H1 (cell line): ENCODE data around the gene PLPPR1. TPM values are rescaled to one million over a fixed set of nuclear protein-coding genes. Genes with fewer than 3 reads are reported as not detected.

Experiments used
- CTCF ChIA-PET: fragments of 300-600 bp; sonication (Branson Sonifier 250); formaldehyde crosslinking; loops from one replicate; lab custom pipeline; 2021; ENCODE audit not compliant: partially characterized antibody; lab: Charles Lee
- POLR2A ChIA-PET: fragments of 300-600 bp; sonication (Branson Sonifier 250); formaldehyde crosslinking; loops from one replicate; lab custom pipeline; 2021; ENCODE audit warnings: inconsistent platforms; ENCODE audit not compliant: partially characterized antibody; lab: Charles Lee
- DNase-seq, 2 experiments: peaks; one replicate each; pipeline versions ENCODE4 v3.0.0 to v3.0.0-alpha.2; 2010 to 2022; ENCODE audit warnings: low spot score in 2 of 2, low read depth in 1 of 2, mixed read lengths in 1 of 2
- FAIRE-seq: peaks from 2 replicates; lab custom pipeline; 2011; peaks lifted over from hg19 to GRCh38; lab: Jason Lieb, UNC
- H2AFZ ChIP-seq: 2 replicates; pipeline ENCODE4 v1.8.1; 2012; ENCODE audit warnings: low read length, inconsistent platforms
- H2AK5ac ChIP-seq: 2 replicates; pipeline ENCODE4 v1.6.1; 2013; ENCODE audit warnings: low read depth, low read length
- H2BK120ac ChIP-seq: replicated peaks from 2 replicates; pipeline ENCODE3; 2013; ENCODE audit warnings: low read depth, low read length, inconsistent platforms
- H2BK12ac ChIP-seq: 2 replicates; pipeline ENCODE4 v1.6.1; 2013; ENCODE audit warnings: low read depth, low read length
- H2BK15ac ChIP-seq: 2 replicates; pipeline ENCODE4 v1.6.1; 2013; ENCODE audit warnings: low read length
- H2BK20ac ChIP-seq: 2 replicates; pipeline ENCODE4 v1.6.1; 2013; ENCODE audit warnings: low read length
- H2BK5ac ChIP-seq: 2 replicates; pipeline ENCODE4 v1.6.1; 2013; ENCODE audit warnings: low read depth, low read length
- H3K14ac ChIP-seq: 2 replicates; pipeline ENCODE4 v1.6.1; 2013; ENCODE audit warnings: inconsistent platforms; ENCODE audit not compliant: insufficient read length
- H3K18ac ChIP-seq: 2 replicates; pipeline ENCODE4 v1.6.1; 2013; ENCODE audit warnings: low read length; ENCODE audit errors: extremely low read depth
- H3K23ac ChIP-seq: 2 replicates; pipeline ENCODE4 v1.6.1; 2013; ENCODE audit warnings: inconsistent platforms; ENCODE audit not compliant: insufficient read length
- H3K23me2 ChIP-seq: 2 replicates; pipeline ENCODE4 v1.6.1; 2013; ENCODE audit warnings: low read depth, low read length
- H3K27ac ChIP-seq: 2 replicates; pipeline ENCODE4 v1.6.1; 2011; ENCODE audit warnings: low read depth, low read length, inconsistent platforms
- H3K27me3 ChIP-seq, 4 experiments: replicated peaks in 1 of 4; 1 replicate in 1 of 4; 2 replicates in 3 of 4; pipeline versions ENCODE4 v1.6.1 to v1.8.1; 2011 to 2013; ENCODE audit warnings: low read length in 3 of 4, mild to moderate bottlenecking in 3 of 4, inconsistent platforms in 2 of 4, mixed read lengths in 2 of 4, moderate library complexity in 1 of 4; ENCODE audit not compliant: control insufficient read depth in 3 of 4, insufficient read depth in 3 of 4; ENCODE audit errors: extremely low read depth in 1 of 4
- H3K36me3 ChIP-seq, 4 experiments: 2 replicates each; pipeline versions ENCODE4 v1.6.1 to v1.8.1; 2011 to 2013; ENCODE audit warnings: mild to moderate bottlenecking in 4 of 4, low read length in 3 of 4, moderate library complexity in 2 of 4, control low read depth in 1 of 4, inconsistent platforms in 1 of 4; ENCODE audit not compliant: insufficient read depth in 4 of 4, control insufficient read depth in 2 of 4
- H3K4ac ChIP-seq: replicated peaks from 2 replicates; pipeline ENCODE3; 2013; ENCODE audit warnings: low read length, low read depth, mixed read lengths, inconsistent platforms; ENCODE audit not compliant: insufficient read length
- H3K4me1 ChIP-seq, 4 experiments: replicated peaks in 1 of 4; 1 replicate in 1 of 4; 2 replicates in 3 of 4; pipeline versions ENCODE4 v1.6.1 to v1.8.1; 2011 to 2013; ENCODE audit warnings: low read length in 3 of 4, inconsistent platforms in 2 of 4, mixed read lengths in 1 of 4; ENCODE audit not compliant: insufficient read depth in 4 of 4, control insufficient read depth in 3 of 4
- H3K4me2 ChIP-seq, 2 experiments: 2 replicates each; pipeline versions ENCODE4 v1.6.1 to v1.8.1; 2011 to 2013; ENCODE audit warnings: low read depth in 2 of 2, low read length in 2 of 2, control low read depth in 1 of 2, inconsistent platforms in 1 of 2, mild to moderate bottlenecking in 1 of 2; ENCODE audit not compliant: insufficient read depth in 1 of 2
- H3K4me3 ChIP-seq, 4 experiments: fragments of 200-600, 300-600 bp in 1 of 4; sonication (generic), shearing (Covaris generic), sonication (Bioruptor Twin) in 1 of 4; 2 replicates each; pipeline versions ENCODE4 v1.5.1 to v1.8.1; 2011 to 2016; ENCODE audit warnings: low read length in 4 of 4, low read depth in 3 of 4, control low read depth in 2 of 4, inconsistent platforms in 2 of 4, mild to moderate bottlenecking in 2 of 4, mixed read lengths in 1 of 4, moderate library complexity in 1 of 4; ENCODE audit not compliant: insufficient read depth in 2 of 4; ENCODE audit errors: extremely low read depth in 1 of 4
- H3K56ac ChIP-seq: replicated peaks from 2 replicates; pipeline ENCODE3; 2013; ENCODE audit warnings: low read depth, mild to moderate bottlenecking, mixed read lengths, low read length, inconsistent platforms; ENCODE audit not compliant: insufficient read length
- H3K79me1 ChIP-seq: 2 replicates; pipeline ENCODE4 v1.6.1; 2013; ENCODE audit warnings: low read depth, low read length, control low read depth
- H3K79me2 ChIP-seq, 2 experiments: 2 replicates each; pipeline versions ENCODE4 v1.6.1 to v1.8.1; 2012 to 2013; ENCODE audit warnings: low read length in 2 of 2, mild to moderate bottlenecking in 2 of 2, inconsistent platforms in 1 of 2; ENCODE audit not compliant: insufficient read depth in 2 of 2, control insufficient read depth in 1 of 2
- H3K9ac ChIP-seq, 4 experiments: replicated peaks in 1 of 4; 1 replicate in 1 of 4; 2 replicates in 3 of 4; pipeline versions ENCODE4 v1.6.1 to v1.8.1; 2011 to 2013; ENCODE audit warnings: low read depth in 3 of 4, low read length in 3 of 4, control low read depth in 2 of 4, mild to moderate bottlenecking in 2 of 4, moderate library complexity in 2 of 4, inconsistent platforms in 1 of 4; ENCODE audit errors: extremely low read depth in 1 of 4
- H3K9me3 ChIP-seq, 2 experiments: 2 replicates each; pipeline versions ENCODE4 v1.6.1 to v1.8.1; 2012 to 2013; ENCODE audit warnings: mild to moderate bottlenecking in 2 of 2, moderate library complexity in 2 of 2, control low read depth in 1 of 2, inconsistent platforms in 1 of 2, low read depth in 1 of 2, low read length in 1 of 2, mixed read lengths in 1 of 2; ENCODE audit not compliant: insufficient read depth in 2 of 2
- H4K20me1 ChIP-seq, 2 experiments: replicated peaks in 1 of 2; 2 replicates each; pipeline versions ENCODE3 to v1.8.1; 2011 to 2013; ENCODE audit warnings: inconsistent platforms in 2 of 2, low read length in 2 of 2, mild to moderate bottlenecking in 1 of 2; ENCODE audit not compliant: insufficient read depth in 2 of 2, control insufficient read depth in 1 of 2
- H4K5ac ChIP-seq: 2 replicates; pipeline ENCODE4 v1.6.1; 2013; ENCODE audit warnings: low read length, low read depth, mixed read lengths, inconsistent platforms; ENCODE audit not compliant: insufficient read length
- H4K8ac ChIP-seq: 2 replicates; pipeline ENCODE4 v1.8.0; 2013; ENCODE audit warnings: mild to moderate bottlenecking, moderate library complexity, low read length, inconsistent platforms; ENCODE audit not compliant: insufficient read depth; ENCODE audit errors: extremely low read depth
- H4K91ac ChIP-seq: replicated peaks from 2 replicates; pipeline ENCODE3; 2013; ENCODE audit warnings: low read length, mixed read lengths, inconsistent platforms; ENCODE audit not compliant: insufficient read length
- ATF2 ChIP-seq: IDR thresholded peaks from 2 replicates; pipeline ENCODE4 v1.6.1; 2012; ENCODE audit warnings: low read length, inconsistent platforms
- BRCA1 ChIP-seq: IDR thresholded peaks from 2 replicates; pipeline ENCODE4 v1.6.1; 2012; ENCODE audit warnings: low read depth, low read length, improper control_type of control experiment
- CBX8 ChIP-seq: fragments of 300-800, 300-1000 bp; sonication (generic); IDR thresholded peaks from 2 replicates; pipeline ENCODE4 v1.7.1; 2016; ENCODE audit warnings: low read depth, low read length, borderline replicate concordance
- CREB1 ChIP-seq: IDR thresholded peaks from 2 replicates; pipeline ENCODE4 v1.6.1; 2012; ENCODE audit warnings: inconsistent platforms
- SIN3A ChIP-seq, 2 experiments: IDR thresholded peaks in 1 of 2; conservative IDR thresholded peaks in 1 of 2; 2 replicates each; pipeline ENCODE4 v1.6.1; 2011 to 2012; ENCODE audit warnings: low read length in 2 of 2, improper control_type of control experiment in 1 of 2, low read depth in 1 of 2, mild to moderate bottlenecking in 1 of 2
- SP4 ChIP-seq: IDR thresholded peaks from 2 replicates; pipeline ENCODE4 v1.6.1; 2012; ENCODE audit warnings: low read length, inconsistent platforms
- TAF1 ChIP-seq: IDR thresholded peaks from 2 replicates; pipeline ENCODE4 v1.6.1; 2011; ENCODE audit warnings: mild to moderate bottlenecking, low read depth, low read length
- WGBS, 2 experiments: shearing (Covaris generic) in 1 of 2; methylation state at CpG; one replicate each; pipeline versions ENCODE4 v1.1.6 to v1.1.7; 2013 to 2015; ENCODE audit warnings: low lambda C conversion rate in 2 of 2, mixed read lengths in 2 of 2, inconsistent platforms in 1 of 2, low coverage in 1 of 2, missing lambda C conversion rate in 1 of 2; ENCODE audit not compliant: insufficient replicate concordance in 2 of 2, insufficient coverage in 1 of 2, insufficient read length in 1 of 2; ENCODE audit errors: extremely low coverage in 1 of 2, missing lambda C conversion rate in 1 of 2; 5-methylcytosine and 5-hydroxymethylcytosine counted together
- polyA plus RNA-seq, 7 experiments: library from polyadenylated mRNA; depleted of rRNA in 3 of 7; stranded (reverse) in 5 of 7; unstranded in 2 of 7; fragments of >200 nt in 5 of 7; fragments of 200-250 nt in 2 of 7; gene quantifications; 1 replicate in 5 of 7; 2 replicates in 1 of 7; 4 replicates in 1 of 7; pipeline versions ENCODE4 v1.2.1 to v1.2.3, GENCODE V29; 2011 to 2013; ENCODE audit warnings: missing spikeins in 2 of 7, mixed read lengths in 2 of 7
- total RNA-seq: library from RNA; stranded (reverse); fragmentation: NEBNext Ultra II Directional; extraction: Animal tissue kit (Norgen Biotek cat#: 25700); gene quantifications from 2 replicates; pipeline ENCODE4 v1.2.1, GENCODE V29; 2021
- TF ChIP-seq, protein P1 (sequence below): IDR thresholded peaks from 2 replicates; pipeline ENCODE4 v1.6.1; 2012; ENCODE audit warnings: inconsistent platforms

PLPPR1 gene
- total and polyA plus RNA-seq, 2 of the 8 experiments (the other 6 are each of a cell fraction or from before 2014, with no cell fraction given), result 1.4 to 1.8 TPM

DNA sequence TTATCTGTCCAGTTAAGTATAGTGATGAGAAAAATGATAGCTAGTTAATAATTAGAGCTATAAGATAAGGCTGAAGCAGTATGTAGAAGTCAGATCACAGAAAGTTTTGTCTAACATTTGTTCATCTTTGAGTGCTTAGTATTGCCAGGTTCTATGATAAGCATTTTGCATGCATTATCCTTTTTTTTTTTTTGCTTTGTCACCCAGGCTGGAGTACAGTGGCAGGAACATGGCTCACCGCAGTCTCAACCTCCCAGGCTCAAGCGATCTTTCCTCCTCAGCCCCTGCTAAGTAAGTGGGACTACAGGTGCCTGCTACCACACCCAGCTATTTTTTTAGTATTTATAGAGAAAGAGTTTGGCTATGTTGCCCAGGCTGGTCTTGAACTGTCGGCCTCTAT lies 338.8 kb downstream of the PLPPR1 start:
- Histone ChIP-seq H3K23ac (no peak overlapping the region), H2BK120ac (no peak overlapping the region), H3K4me2 (no peak overlapping the region), H3K56ac (no peak overlapping the region), H2BK5ac (no peak overlapping the region), H3K79me2 (no peaks in the 10 kb centered on the region), H4K5ac (no peak overlapping the region), H3K27me3 (no peaks in the 10 kb centered on the region), H3K4ac (no peak overlapping the region), H3K9me3 (no peaks in the 10 kb centered on the region), H4K20me1 (no peaks in the 10 kb centered on the region), H3K36me3 (no peaks in the 10 kb centered on the region), H3K23me2 (no peaks in the 10 kb centered on the region), H2BK20ac (no peak overlapping the region), H2BK15ac (no peak overlapping the region), H3K27ac (no peak overlapping the region), H4K91ac (no peak overlapping the region), H2AFZ (no peak overlapping the region), H3K14ac (no peak overlapping the region), H2BK12ac (no peak overlapping the region), H3K4me1 (no peaks in the 10 kb centered on the region), H3K18ac (no peak overlapping the region), H4K8ac (no peak overlapping the region), H2AK5ac (no peak overlapping the region), H3K79me1 (no peaks in the 10 kb centered on the region), H3K9ac (no peak overlapping the region), H3K4me3 (no peak overlapping the region)
- no peak for DNase-seq
- ChIA-PET POLR2A (interaction anchor here (0.7 kb wide), 1 partner anchor 8 kb away, joined by 3 read pairs; no protein-coding TSS in a partner anchor), CTCF (interaction anchor here (0.6 to 0.7 kb wide), 2 partner anchors 10 to 537 kb away, joined by 3 to 4 read pairs; no protein-coding TSS in a partner anchor)
- WGBS, 2 experiments, result 98% methylated on average over 3 of the region's 3 CpGs; no CpG with 5 or more reads in 1 of the 2 experiments
- FAIRE-seq, result no peak
- no peak for TF ChIP-seq TAF1
- TF ChIP-seq, protein P1, sequence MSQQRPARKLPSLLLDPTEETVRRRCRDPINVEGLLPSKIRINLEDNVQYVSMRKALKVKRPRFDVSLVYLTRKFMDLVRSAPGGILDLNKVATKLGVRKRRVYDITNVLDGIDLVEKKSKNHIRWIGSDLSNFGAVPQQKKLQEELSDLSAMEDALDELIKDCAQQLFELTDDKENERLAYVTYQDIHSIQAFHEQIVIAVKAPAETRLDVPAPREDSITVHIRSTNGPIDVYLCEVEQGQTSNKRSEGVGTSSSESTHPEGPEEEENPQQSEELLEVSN, result no peak
- no peak for TF ChIP-seq CBX8
- no peak for TF ChIP-seq BRCA1
- TF ChIP-seq CREB1, result no peak
- no peak for TF ChIP-seq SIN3A (conservative IDR thresholded peaks at IDR 0.05 in 1 of 2, IDR thresholded peaks at IDR 0.05 in 1 of 2; ENCODE audit: low read depth in 1 of 2, low read length in 2 of 2)
- no peak for TF ChIP-seq SP4
- TF ChIP-seq ATF2, result no peak
